ENCODE measurements around the gene COL18A1. TPM values are rescaled to one million over a fixed set of nuclear protein-coding genes. Genes with fewer than 3 reads are reported as not detected.
"Not testable (repeated sequence)": the region's sequence is repeated elsewhere in the genome, so short reads cannot be mapped to it uniquely, and the experiment has no call there.

The COL18A1 gene
- total RNA-seq, 1 donor from 2014 or later: 7.8 TPM

DNA sequence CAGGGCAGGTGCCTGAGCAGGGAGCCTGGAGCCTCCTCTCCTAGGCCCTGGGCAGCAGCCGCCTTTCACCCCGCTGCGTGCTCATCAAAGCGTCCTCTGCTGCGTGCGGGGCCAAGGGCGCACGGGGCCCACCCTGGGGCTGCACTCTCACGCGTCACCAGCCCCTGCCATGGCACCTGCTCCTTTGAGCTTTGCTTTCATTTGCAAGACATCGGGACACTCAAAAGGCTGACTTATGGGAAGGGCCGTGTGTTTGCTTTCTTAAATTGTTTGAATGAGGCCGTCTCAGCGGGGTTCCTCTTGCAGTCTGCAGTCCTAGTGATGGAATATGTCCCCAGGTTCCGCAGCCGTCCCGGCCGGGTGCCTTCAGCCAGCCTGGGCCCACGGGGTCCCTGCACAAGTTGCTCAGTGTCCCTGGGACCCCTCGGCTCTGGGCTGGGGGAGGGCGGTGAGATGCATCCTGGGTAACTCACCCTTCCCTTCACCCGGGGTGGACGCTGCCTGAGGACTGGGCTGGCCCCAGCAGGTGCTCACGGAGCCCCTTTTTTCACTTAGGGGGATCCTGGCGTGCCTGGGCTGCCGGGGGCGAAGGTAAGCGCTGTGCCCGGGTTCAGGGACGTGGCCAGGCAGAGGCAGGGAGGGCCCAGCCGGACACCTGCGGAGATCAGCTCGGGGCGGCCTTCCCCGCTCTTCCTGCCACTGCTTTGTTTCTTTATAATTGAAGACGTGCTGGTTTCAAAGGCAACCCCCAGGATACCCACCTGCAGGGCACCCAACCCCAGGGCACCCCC lies 84.2 kb downstream of the COL18A1 start:
- intact Hi-C loops (cut with micrococcal nuclease): no loop called here

- intact Hi-C loops (cut with micrococcal nuclease): no loop called here
Observed at GRCh38 chr21:45489722-45489982, 84.7 kb downstream of the COL18A1 start.

- intact Hi-C loops (cut with micrococcal nuclease): no loop called here
Observed at GRCh38 chr21:45490049-45490731, 85.2 kb downstream of the COL18A1 start.

DNA sequence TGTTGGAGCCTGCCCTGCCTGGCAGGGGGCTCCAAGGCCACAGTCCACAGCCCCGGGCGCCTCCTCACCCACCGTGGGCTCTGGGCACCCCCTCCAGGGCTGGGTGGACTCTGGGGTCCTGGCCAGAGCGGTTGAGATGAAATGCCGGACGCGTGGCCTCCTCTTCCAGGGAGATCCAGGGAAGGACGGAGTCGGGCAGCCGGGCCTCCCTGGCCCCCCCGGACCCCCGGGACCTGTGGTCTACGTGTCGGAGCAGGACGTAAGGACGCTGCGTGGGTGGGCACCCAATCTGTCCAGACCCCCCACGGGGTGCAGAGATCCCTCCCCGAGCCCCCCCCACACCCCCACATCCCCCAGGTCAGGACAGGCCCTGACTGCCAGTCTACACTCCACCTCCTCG lies 86.1 kb downstream of the COL18A1 start:
- intact Hi-C loops (cut with micrococcal nuclease): no loop called here

GRCh38 chr21:45491623-45492022 lies 86.7 kb downstream of the COL18A1 start:
- intact Hi-C loops (cut with micrococcal nuclease): no loop called here

GRCh38 chr21:45492765-45493164 lies 87.8 kb downstream of the COL18A1 start:
- intact Hi-C loops (cut with micrococcal nuclease): no loop called here

- intact Hi-C loops (cut with micrococcal nuclease): no loop called here
Observed at GRCh38 chr21:45493401-45494001, 88.5 kb downstream of the COL18A1 start.

DNA sequence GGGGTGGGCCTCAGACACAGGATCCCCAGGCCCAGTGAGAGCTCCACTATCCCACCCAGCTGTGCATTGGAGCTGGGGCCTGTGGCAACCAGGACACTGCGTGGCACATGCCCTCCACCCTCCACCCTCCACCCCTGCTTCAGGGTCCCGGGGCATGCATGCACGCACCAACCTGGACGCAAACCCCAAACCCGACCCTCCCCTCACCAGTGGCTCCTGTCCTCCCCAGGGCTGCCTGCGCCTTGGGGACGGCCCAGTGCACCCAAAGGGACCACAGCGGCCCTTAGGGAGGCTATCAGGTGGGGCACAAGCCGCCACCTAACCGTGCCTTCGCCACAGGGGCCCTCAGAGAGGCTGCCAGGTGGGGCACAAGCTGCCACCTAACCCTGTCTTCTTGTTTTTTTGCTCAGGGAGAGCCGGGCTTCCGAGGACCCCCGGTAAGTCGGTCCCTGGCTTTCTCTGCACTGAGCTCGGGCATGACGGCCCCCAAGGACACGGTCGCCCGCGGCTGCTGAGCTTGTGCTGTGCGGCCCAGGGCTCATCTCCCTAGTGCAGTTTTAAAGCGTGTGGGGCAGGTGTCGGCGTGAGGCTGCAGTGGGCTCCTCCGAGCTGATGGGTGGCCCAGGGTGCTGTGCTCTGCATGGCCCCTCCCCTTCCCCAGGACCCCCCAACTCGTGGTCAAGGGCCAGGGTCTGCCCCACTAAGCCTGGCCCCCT lies 89.3 kb downstream of the COL18A1 start:
- intact Hi-C loops (cut with micrococcal nuclease): no loop called here

DNA sequence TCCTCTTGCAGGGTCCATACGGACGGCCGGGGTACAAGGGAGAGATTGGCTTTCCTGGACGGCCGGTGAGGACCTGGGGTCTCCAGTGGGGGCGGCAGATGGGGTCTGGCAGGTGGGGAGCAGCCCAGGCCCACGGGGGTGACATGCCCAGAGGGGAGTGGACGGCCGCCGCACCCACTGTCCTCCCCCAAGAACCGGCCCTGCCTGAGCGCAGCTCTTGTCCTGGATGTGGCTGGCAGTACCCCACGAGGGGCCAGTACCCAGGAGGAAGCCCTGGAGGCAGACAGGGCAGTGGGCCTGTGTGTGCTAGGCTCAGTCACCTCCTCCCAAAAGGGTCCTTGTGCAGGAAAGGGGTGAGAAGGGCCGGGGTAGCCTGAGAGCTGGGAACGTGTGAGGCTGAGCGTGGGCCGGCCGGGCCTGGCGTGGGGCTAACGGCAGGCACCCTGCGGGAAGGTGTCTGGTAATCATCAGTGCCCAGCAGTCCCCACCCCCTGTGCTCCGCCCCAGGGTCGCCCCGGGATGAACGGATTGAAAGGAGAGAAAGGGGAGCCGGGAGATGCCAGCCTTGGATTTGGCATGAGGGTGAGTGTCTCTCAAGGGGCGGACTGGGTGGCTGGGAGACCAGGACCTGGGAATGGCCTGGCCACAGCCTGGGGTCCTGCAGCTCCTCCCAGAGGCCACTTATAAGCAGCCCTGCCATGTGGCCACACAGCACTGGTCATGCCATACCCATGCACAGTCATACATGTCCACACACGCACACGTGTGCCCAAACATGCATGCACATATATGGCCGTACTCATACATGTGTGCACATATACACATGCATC lies 90.1 kb downstream of the COL18A1 start:
- intact Hi-C loops (cut with micrococcal nuclease): no loop called here

DNA sequence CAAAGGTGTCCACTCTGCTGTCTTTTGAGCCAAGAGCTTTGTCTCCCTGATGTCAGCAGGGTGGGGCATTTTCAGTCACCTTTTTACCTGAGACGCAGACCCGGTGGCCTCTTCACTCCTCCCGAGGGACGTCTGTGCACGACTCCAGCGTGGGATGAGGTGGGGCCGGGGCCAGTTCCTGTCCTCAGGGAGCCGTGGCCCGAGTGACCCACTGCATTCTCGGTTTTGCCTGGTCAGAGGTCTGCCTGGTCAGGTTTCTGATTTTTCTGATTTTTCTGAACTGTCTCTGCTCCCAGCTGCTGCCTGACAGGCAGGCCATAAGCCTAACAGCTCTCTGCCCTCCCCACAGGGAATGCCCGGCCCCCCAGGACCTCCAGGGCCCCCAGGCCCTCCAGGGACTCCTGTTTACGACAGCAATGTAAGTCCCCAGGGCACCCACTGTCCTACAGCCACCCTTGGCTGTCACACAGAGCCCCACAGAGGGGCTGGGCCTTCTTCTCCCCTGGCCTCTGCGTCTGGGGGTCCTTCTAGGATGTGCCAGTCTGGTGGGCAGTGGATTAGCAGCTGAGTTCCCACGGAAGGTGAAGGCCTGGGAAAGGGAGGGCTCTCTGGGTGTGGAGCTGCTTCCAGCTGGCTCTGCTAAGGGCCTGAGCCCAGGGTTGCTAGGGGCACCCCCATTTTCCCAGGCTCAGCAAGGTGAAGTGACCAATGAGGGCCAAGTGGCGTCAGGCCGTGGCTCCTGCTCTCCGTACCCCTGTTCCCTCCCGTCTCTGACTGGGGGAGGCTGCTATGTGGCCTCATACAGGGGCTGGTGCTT lies 91.4 kb downstream of the COL18A1 start:
- intact Hi-C loops (cut with micrococcal nuclease): no loop called here

DNA sequence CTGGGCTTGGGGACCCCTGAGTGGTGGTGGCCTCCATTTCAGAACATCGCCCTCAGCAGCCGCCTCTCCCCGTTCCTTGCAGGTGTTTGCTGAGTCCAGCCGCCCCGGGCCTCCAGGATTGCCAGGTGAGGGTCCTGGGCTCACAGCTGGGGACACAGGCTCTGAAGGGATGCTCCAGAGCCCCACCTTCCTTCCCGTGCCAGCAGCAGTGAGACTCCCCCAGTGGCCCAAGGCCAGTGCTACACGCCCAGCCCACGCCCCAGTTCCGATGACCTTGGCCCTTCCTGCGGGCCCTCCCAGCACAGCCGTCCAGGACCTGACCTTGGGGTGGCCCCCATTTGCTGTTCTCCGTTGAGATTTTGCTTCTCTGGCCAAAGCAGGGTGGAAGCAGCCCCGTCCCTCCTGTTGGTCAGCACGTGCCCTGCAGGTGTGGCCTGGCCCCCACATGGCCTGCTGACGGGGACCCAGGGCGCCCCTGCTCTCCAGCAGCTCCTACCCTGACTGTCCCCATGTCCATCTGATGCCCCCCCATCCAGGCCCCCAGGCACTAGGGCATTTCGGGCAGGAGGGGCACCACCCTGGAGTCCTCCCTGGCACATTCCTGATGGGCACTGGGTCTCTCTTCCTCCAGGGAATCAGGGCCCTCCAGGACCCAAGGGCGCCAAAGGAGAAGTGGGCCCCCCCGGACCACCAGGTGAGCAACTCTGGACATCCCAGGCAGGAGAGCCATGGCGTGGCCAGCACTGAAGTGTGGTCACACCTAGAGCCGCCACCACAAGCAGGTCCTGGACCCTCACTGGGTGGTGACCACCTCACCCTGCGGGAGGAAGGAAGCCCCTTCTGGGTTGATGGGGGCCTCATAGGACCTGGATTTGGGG lies 92.2 kb downstream of the COL18A1 start:
- intact Hi-C loops (cut with micrococcal nuclease): no loop called here

DNA sequence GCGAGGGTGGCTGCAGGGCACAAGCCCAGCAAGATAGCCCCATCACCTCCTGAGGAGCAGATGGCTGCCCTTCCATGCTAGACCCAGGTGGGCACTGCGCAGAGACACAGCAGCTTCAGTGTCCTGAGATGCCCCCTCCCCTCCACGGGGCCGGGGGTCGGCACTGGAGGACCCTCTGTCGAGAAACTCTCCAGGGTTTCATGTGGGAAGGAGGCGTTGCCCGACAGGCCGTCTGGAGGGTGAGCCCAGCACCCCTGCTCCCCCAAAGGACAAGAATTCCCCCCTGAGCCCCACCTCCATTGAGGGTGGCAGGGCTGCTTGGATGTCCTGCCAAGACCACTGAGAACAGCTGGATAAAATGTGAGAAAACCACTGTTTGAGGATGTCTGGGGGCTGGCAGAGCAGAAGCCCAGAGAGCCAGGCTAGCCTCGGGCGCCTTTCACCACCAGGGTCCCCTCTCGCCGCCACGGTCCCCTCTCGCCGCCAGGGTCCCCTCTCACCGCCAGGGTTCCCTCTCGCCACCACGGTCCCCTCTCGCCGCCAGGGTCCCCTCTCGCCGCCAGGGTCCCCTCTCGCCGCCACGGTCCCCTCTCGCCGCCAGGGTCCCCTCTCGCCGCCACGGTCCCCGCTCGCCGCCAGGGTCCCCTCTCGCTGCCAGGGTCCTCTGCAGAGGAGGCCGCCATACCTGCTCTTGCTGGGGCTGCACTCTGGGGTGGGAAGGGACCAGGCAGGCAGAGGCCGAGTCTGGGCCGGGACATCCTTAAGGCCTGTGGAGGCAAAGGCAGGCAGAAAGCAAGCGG lies 93.1 kb downstream of the COL18A1 start:
- intact Hi-C loops (cut with micrococcal nuclease): no loop called here

- intact Hi-C loops (cut with micrococcal nuclease): no loop called here
Observed at GRCh38 chr21:45498646-45499000, 93.7 kb downstream of the COL18A1 start.

- intact Hi-C loops (cut with micrococcal nuclease): no loop called here
Observed at GRCh38 chr21:45499201-45499750, 94.3 kb downstream of the COL18A1 start.

GRCh38 chr21:45499970-45500577 lies 95.1 kb downstream of the COL18A1 start:
- intact Hi-C loops (cut with micrococcal nuclease): no loop called here

DNA sequence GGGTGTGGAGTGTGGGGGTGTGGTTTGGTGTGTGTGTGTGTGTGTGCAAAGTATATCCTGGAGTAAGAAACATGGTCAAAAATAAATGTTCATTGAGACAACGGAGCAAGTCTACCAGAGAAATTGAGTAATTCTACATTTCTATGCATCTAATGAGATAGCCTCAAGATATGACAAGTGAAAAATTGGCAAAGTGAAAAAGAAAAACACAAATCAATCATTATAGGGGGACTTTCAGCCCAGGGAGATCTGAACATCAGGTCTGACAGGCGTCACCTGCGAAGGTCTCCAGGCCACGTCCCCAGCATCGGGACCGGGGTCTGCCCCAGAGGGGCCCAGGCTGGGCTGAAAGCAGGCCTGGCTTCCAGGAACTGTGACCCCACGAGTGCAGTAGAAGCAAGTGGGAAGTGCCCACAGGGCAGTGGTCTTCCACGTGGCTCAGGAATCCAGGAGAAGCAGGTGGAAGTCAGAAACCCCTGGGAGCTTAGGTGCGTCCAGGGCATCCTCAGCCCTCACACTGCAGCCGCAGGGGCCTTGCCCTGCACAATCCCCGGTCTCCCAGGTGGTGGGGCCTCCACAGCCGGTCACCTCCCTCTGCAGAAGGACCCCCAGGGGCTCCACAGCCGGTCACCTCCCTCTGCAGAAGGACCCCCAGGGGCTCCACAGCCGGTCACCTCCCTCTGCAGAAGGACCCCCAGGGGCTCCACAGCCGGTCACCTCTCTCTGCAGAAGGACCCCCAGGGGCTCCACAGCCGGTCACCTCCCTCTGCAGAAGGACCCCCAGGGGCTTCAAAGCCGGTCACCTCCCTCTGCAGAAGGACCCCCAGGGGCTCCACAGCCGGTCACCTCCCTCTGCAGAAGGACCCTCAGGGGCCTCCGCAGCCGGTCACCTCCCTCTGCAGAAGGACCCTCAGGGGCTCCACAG lies 96.4 kb downstream of the COL18A1 start:
- intact Hi-C loops (cut with micrococcal nuclease): not testable (repeated sequence)

GRCh38 chr21:45502006-45502345 lies 97.0 kb downstream of the COL18A1 start:
- intact Hi-C loops (cut with micrococcal nuclease): no loop called here
